Femur (tissue), 1 donor: ENCODE measurements around the gene IMPDH1.
A peak's percentile ranks its signal among the peaks of the same experiment; 100 is the strongest.

Experiments used
- DNase-seq: peaks from one replicate; pipeline ENCODE4 v3.0.0-alpha.2; 2017

IMPDH1 gene

DNA sequence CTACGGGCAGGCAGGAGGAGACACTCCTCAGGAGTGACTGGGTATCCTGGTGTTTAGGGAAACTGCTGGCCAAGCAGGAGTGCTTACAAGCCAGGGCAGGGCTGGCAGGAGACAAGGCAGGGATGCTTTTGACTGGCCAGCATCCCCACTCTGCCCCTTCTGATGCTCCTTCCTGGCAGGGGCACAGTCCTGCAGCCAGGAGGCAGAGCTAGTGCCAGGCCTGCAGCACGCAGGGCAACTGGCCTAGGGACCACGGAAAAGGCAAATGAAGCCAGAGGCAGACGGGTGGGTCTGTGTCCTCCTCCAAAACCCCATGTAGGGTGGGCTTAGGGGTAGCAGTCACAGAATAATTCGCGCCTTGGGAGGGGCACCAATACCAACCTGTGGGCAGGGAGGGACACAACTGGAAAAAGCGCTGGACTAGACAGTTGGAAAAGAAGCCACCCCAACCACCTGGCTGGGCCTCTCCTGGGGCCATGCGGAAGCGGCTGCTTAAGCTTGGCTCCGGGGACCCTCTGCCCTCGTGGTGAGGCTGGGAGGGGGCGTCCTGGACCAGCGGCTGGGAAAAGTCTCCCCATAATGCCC lies 4.8 kb downstream of the IMPDH1 start:
- peak; percentile 41 for DNase-seq

DNA sequence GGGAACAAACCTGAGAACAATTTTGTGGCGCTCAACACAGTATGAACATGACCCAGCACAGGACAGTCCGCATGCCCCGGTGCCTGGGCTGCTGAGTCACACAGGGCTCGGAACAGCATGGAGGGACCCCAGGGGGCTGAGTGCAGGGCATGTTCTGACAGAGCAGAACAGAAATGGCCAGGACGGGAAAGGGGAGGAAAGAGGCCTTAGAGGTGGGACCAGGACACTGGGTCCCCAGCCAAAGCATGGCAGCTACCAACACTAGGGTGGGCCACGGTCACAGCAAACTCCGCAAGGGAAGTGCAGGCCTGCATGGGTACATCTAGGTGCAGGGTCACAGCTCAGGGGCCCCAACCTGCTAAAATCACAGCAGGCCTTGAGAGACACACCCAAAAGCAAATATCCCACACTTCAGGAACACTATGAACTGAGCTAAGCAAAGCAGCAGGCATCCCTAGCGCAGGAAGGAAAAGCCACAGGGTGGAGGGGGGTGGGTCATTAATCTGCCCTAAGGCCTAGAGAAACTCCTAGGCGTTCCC lies 5.6 kb downstream of the IMPDH1 start:
- DNase-seq: no peak

DNA sequence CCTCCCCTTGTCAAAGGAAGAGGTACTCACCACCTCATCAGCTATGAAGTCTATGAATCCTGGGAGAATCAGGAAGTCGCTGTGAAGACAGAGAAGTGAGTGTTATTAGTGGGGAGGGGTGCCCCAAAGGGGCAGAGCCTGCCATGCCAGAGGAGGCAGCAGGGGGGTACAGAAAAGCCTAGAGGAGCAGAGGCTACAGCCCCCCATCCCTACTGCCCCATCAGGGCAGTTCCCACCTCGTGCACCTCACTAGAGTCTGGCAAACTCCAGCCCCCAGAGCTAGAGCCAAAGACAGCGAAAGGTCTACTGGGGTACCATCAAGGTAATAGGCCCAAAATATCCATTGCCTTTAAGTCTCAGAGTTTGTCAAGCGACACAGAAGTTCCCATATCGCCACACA lies 6.1 kb downstream of the IMPDH1 start:
- DNase-seq: no peak

DNA sequence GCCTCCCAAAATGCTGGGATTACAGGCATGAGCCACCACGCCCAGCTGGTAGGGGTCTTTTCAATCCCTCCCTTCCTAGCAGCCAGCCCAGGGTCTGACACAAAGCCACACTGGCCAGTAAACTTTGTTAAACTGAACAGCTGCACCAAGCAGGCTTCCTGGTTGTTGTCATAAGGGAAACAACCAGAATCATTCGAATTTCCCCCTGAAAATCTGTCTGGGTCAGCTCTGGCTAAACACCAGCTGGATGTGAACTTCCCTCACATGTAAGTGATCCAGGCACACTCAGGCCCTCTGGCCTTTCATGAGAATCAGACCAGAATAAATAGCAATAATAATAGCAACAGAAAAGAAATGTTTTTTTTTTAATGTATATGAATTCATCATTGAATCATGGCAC lies 7.4 kb downstream of the IMPDH1 start:
- no peak for DNase-seq

DNA sequence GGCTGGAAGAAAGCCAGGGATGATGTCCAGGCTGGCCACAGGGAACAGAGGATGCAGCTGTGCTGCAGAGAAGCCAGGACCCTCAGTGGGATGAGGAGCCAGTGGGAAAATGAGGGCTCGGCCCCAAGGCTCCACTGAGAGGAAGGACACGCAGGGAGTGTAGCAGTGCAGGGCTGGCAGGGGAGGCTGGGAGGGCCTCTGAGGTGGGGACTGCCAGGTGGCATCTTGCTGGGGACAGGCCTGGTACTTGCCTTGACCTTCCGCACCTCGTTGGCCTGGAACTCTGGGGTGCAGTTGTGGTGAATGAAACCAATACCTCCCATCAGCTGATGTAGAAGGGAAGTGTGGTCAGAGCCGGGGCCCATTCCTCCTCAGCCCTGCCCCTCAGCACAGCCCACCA lies 9.2 kb downstream of the IMPDH1 start:
- no peak for DNase-seq

DNA sequence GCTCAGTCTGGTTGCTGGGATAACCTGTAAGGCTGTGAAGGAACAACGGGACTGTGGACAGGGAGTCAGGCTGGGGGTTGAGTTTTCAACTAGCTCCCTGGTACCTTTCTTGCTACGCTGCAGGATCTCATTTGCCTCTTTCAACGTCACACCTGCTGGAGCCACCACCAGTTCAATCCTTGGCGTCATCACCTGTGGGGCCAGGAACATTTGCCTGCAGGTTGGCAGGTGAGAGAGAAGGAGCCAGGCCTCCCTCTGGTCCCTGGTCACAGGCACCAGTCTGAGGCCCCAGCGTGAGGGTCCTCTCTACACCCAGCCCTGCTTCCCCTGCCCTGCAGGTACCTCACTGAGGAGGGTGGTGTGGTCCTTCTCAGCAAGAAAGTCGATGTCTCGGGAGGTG lies 9.8 kb downstream of the IMPDH1 start:
- DNase-seq: no peak

DNA sequence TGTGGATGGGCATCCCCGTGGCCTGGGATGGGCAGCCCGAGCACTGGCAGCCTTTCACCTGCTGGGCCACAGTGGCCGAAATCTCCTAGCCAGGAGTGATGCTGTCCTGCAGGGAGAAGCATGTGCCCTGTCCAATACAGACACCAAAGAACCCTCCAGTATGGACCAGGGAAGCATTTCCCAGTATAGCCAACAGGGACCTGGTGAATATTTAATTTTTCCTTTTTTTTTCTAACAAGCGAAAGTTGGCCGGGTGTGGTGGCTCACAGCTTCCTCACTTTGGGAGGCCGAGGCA lies 11.0 kb downstream of the IMPDH1 start:
- DNase-seq: no peak

DNA sequence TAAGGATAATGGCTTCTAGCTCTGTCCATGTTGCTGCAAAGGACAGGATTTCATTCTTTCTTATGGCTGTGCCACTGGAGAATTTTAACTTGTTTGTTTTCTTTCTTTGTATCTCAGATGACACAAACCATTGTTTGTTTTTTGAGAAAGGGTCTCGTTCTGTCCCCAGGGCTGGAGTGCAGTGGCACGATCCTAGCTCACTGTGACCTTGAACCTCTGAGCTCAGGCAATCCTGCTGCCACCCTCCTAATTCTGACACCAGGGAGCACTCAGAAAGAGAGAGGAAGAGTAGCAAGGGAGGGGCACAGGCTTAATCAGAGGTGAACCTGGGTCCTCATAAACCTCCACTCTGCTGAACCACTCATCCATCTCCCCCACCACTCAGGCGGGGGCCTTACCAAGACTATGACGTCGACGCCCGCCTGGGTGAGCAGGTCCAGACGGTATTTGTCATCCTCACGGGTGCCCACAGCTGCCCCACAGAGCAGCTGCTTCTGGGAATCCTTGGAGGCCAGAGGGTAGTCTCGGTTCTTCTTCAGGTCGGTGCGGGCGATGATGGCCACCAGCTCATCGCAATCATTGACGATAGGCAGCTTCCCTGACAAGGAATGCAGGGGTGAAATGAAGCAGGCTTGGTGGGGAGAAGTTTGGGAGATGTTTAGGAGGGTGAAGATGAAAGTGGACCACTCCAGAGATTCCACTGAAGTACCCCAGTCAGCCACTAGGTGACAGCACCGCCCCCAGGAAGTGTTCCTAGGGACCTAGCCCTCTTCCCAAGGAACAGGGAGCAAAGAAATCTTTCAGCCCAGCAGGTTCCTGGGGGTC lies 11.6 kb downstream of the IMPDH1 start:
- peak; percentile 55 for DNase-seq

DNA sequence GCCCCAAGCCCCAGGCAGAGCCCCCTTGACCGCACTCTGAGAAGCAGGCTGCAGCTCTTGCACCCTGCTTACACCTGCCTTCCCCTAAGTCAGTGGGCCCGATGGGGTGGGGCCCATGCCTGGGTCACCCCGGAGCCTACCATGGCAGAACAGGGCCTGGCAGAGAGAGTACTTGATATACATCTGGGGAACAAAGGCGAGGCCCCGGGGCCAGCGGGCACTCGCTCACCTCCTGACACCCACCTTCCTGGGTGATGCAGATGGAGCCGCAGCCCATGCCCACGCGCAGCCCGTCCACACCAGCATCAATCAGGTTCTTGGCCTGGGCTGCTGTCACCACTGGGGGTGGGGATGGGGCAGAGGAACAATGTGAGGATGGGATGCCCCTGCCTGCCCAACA lies 13.4 kb downstream of the IMPDH1 start:
- no peak for DNase-seq

DNA sequence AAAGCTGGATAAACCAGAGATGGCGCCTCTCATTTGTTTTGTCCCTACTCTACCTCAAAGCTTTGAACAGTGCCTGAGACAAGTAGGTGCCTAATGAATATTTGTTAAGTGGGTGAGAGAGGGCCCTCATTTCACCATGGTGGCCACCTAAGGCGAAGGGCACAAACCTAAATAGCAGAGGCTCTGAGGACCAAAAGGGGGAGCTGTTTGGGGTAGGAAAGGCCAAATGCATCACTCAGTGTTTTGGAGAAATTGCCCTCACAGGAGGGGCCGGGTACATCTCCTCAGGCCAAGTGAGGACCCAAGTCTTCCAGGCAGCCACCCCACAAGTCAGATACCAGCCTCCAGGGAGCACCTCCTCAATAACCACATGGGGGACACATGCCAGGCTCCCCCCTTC lies 14.0 kb downstream of the IMPDH1 start:
- DNase-seq: no peak

DNA sequence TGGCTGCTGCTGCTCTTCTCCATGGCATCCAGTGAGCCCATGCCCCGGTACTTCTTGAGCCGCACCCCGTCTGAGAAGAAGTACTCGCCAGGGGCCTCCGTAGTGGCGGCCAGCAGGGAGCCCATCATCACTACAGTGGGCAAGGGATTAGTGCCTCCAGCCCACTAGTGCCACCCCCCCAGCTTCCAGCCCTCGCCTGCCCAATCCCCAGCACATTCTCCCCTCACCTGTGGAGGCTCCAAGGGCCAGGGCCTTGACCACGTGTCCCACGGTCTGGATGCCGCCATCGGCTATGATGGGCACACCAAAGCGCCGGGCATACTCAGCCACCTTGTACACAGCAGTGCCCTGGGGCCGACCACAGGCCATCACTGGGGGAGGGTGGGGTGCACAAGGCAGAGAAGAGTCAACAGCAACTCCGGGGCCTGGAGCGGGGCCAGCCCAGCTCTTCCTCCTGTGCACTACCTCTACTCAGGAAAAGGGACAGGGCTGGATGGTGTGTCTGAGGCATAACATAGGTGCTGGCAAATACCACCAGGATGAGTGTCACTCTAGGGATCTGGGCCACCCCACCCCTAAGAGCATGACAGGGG lies 14.8 kb downstream of the IMPDH1 start:
- DNase-seq: no peak

DNA sequence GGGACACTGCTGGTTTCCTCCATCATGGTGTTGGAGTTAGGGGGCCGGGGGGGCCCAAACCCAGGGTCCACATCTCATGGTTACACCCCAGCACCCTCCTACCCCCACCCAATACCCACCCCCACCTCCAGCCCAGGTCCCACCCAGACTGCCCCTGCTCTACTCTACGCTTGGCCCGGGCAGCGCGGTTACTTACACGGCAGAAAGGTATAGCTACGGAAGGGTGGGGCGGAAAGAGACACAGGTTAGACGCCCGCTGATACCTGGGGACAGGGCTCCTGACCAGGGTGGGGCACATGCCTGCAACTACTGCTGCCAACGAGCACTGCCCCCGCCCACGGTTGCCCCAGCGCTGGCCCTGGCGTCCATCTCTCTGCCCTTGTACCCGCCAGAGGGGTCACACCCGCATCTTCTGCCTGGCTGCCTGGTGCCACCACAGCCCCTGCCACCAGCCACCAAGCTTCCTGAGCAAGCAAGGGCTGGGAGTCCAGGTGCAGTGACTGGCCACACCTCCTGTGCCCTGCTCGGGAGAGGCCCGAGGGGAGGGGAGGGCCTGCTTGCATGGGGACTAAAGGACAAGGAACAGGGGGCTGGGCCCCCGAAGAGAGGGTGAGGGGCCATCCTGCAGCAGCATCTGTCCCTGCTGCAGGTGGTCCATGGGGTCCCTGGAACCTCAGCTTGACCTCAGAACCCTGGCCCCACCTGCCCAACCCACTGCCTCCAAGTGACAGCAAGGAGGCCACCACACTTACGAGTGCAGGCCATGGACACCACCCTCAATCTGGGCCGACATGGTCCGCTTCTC lies 16.1 kb downstream of the IMPDH1 start:
- DNase-seq: no peak

DNA sequence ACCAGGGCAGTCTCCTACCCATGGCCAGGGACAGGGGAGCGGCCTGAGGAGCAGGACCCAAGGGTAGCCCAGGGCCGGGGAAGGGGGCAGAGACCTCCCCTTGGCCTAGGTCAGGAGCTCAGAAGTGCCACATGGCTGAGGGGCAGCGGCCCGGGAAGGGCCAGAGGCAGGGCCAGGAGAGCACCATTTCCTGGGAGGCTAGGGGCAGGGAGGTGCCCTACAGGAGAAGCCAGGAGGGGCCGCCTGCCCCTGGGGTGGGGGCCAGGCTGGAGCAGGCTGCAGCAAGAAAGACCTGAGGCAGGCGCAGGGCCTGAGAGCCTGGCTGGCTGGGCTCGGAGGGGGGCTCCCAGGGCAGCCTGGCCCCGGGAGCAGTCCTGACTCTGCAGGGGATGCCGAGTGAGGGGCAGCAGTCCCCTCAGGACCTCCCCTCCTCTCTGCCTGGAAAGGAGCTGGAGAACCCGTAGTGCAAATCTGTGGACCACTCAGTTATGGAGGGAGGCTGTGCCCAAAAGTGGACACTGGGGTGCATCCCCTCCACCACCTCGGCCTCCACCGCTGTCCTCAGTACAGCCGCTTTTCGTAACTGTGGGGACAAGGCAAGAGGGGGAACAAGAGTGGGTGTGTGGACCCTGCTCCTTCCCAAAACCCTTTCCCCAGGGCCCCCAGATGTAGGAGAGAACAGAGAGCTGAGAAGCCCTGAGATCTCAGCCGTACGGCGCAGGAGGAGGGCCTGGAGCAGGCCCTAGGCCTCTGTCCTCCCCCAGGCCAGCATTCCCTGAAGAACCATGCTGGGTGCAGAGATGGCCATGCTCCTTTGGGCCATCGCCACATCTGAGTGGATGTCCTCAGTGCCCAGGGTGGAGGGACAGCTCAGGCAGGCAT lies 17.1 kb downstream of the IMPDH1 start:
- no peak for DNase-seq

DNA sequence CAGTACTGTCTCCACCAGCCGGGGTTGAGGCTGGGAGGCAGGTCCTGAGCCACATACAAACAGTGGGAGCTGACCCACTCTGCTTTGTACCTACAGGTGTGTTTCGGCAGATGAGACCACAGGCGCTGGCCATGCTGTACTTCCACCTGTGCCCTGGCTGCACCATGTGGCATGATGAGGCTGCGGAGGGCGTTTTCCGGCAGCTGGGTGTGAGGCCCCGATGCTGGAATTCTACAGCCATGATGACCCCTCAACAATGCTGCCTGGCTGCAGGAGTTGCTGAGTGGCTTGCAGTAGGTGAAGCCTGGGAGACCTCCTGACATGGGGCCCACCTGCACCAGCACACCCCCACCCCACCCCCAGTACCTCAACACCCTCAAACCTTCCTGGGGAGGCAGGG lies 18.0 kb downstream of the IMPDH1 start:
- DNase-seq: no peak

DNA sequence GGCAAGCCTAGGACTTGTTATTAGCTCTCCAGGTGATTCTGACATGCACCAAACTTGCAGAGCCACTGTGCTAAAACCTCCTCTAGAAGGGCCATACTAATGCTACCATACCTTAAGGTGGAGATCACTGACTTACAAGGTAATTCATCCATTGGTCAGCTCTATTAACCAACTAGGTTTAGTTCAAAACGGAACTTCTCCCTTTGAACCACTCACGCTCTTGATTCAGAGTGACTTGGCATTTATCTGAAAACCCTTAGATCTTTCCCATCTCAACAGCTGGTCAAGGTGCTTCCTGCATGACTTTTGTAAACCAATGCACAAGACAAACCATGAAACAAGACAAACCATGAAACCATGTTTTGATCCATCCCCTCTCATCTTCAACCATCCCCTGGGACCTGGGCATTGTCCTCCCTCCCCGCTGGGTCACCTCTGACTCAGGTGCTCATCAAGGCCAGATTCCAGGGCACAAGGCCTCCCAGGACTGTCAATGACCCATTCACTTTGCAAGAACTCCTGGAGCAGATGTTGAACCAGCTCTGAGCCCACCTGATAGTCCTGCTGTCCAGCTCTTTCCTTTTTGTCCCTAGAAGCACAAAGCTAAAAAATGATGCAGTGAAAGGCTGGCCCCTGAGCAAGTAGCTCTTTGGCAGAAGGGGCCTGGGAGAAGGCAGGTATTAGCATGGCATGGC lies 18.8 kb downstream of the IMPDH1 start:
- DNase-seq: no peak

DNA sequence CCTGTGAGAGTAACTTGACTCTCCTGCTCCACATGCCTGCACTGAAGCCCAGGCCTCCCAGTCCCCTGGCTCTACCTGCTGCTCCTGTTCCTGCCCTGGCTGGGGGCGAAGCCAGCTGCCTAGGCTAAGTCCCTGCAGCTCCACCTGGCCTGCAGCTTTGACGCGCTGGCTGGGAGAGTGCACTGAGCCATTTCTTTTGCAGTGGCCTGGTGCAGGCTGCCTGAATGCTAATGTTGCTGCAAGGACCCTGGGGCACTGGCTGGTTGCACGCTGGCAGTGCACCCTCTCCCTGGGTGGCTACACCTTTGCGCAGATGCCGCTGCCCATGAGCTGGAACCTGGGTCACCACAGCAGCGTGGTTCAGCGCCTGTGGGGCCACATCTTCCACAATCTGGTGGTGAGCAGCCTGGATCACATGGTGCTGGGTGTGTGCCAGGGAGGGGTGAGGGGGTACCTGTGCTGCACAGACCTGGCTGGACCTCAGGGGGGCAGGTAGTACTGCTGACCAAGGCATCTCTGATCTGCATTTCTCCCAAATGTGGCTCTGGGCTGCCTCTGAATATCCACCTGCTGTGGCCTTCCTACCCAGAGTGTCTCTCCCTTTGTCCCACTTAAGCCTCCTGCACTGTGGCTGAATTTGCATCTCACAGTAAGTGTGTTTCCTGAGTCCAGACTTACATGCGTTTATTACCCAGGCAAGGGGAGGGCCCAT lies 20.0 kb downstream of the IMPDH1 start:
- DNase-seq: no peak

DNA sequence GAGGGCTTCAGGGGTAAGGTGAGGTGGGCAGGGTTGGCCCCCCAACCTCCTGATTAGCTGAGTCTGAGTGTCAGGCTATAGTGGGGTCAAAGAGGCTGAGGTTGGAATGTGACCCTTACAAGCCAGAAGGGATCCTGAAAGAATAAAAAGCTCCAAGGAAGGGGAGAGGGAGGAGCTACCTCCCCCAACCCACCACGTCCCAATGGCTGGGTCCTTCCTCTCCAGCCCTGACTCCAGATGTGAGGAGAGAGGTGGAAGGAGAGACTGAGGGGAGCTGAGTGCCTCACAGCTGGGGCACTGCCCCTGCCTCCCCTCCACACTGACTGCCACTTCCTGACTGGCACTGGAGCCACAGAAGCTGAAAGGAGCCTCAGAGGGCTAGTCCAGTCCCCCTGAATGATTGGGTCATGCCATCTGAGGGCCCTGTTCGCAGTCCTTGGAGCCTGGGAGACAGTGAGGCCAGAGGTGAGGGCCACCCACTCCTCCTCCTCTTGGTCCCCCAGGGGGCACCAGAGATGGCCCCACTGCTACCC lies 20.6 kb downstream of the IMPDH1 start:
- no peak for DNase-seq

DNA sequence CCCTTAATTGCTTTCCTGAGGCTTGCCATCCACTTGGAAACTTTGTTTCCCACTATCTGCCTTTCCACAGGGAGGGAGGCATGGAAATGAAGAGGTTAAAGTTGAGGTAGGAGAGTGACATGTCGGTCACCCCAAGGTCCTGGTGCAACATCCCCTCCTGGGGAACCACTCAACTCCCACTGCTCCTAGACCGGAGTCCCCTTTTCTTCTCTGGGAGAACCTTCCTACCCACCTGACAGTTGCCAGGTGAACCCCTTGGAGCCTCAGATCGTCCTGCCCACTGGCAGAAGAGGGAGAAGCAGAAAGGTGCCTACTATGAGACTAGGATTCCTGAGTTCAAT lies 21.7 kb downstream of the IMPDH1 start:
- no peak for DNase-seq

DNA sequence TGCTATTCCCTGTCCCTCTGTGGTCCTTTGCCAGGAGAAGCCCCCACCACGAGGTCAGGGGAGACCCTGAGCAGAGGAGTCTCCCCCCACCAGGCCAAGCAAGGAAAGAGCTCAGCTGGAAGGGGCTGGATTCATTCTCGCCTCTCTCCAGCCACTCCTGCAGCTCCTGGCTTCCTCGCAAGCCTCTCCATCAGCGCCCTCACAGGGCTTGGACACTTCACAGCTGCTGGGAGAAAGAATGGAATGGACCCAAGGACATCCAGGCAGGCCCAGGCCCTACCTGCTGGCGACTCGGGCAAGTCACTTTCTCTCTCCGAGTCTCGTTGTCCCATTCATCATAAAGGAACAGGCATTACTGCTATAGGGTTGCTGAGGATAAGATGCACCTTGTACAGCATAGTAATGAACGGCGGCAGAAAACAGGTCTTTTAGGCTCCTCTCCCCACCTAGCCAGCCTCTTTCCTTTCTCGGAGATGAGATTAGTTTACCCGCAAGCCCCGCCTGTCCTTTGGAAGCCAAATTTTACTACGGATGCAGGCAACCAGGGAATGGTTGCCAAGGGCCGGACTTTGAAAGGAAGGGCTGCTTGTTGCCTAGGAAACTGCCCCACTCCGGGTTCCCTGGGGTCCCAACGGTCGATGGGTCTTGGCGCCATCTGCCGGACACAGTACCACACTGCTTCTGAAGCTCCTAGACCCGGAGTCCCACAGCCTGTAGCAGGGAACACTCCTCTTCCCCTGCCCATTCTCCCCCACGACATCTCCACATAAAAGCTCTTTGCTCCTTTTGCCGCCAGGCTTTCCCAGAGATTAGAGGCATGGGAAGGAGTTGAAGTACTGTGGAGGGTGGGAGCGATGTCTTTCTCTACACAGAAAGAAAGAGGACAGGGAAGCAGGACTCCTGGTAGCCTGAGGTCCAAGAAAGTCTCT lies 22.3 kb downstream of the IMPDH1 start:
- peak; percentile 90 for DNase-seq
